HG02870 (cell line): ENCODE measurements around the gene DDR1.

Source experiments
- ATAC-seq: cut with Tn5 transposase; IDR thresholded peaks from one replicate; pipeline ENCODE4 v1.9.1; 2021; ENCODE audit warnings: mild to moderate bottlenecking, moderate library complexity; ENCODE audit not compliant: unreplicated experiment

Gene DDR1

DNA sequence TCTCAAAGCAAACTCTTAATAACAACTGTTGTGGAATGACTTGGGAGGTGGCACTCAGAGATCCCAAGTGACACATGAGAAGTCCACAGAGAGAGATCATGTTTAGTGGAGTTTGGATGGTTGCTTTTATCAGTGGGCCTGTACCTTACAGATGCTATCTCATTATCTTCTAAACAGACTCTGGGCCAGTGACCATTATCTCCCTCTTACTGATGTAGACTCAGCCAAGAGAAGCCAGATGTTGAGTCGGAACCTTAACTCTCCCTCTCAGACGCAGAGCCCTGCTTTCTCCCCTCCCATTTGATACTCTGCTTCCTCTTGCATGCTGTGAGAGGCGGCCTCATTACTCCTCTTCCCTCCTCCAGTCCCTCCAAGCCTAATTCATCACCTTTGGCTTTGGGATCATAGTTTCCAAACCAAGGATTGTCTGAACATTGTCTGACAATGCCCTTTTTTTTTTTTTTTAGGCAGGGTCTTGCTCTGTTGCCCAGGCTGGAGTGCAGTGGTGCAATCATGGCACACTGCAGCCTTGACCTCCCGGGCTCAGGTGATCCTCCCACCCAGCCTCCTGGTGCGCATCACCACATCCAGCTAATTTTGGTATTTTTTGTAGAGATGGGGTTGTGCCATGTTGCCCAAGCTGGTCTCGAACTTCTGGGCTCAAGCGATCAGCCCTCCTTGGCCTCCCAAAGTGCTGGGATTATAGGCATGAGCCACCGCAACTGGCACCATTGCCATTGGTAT lies 4.5 kb upstream of the DDR1 start:
- no peak for ATAC-seq

DNA sequence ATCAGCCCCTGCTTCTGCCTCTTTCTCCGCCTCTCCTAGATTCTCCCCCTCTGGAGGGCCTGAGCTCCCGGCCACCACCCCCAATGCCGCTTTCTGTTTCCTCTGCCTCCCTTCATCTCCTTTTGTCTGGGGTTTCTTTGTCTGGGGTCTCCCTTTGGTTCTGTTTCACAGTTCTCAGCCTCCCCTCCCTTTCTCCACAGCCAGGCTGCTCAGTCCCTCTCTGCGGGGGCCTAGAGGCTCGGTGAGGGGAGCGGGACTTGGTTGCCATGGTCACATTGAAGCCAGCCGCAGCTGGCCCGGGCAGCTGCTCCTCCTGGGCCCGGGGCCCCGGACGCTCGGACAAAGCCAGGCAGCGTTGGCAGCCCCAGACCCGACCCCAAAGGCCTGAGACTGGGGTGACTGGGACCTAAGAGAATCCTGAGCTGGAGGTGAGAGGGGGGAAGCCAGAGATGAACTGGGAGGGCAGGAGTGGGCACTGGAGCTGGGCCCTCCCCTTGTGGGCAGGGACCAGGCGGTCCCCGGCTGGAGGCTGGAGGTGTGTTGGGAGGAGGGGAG lies 3.5 kb upstream of the DDR1 start:
- no peak for ATAC-seq

DNA sequence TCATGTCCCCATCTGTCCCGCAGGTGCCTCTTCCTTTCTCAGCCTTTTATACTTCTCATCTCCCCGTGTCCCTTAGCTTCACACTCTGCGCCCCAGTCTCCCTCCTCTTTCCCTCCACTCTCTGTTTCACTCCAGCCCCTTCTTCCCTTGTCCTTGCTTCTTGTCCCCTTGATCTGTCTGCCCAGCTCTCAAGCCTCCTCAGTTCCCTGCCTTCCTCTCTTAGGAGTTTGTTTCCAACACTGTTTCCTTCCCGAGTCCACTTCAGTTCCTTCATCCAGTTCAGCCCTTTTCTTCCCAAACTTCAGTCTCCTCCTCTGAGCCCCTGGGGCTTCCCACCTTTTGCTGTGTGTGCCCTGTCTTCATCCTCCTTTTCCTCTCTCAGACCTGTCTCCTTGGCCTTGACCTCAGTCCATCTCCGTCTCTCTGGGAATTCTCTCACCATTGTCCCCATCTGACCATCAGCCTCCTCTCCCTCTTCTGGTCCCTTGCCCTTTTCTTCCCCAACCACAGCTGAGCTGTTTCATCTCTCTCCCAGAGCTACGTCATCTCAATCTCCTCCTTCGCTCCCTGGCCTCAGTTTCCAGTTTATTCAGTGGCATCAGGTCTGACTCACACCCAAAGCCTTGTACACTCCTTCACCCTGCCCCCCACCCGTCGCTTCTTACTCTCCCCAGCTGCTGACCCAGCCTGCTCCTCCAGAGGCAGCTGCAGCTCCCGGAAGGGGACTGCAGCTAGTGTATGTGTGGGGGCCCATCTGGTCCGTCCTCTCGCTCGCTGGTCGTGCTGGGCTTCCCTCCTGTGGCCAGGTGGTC lies 2.7 kb upstream of the DDR1 start:
- ATAC-seq = no peak

DNA sequence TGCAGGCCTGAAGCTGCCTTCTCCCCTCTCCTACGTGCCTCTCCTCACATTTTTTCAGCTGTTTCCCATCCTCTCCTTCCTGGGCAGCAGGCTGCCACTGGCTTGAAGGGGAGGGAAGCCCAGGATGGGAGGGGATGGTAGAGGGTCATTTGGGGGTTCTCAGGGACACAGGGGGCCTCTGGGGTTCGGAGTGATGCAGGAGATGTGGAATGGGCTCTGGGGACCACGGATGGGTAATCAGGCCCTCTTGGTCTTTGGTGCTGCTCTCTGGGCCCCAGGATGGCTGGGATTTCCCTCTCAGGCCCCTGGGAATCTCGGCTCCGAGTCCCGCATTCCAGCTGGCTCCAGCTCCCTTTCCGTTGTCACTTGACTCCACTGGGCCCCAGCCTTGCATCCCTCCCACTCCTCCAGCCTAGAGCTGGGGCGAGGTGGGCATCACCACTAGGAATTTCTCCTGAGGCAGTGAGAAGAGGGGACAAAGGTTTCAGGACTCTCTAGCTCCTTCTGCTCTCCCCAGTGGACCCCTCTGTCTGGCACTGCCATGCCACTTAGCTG lies 2.0 kb upstream of the DDR1 start:
- no peak for ATAC-seq

DNA sequence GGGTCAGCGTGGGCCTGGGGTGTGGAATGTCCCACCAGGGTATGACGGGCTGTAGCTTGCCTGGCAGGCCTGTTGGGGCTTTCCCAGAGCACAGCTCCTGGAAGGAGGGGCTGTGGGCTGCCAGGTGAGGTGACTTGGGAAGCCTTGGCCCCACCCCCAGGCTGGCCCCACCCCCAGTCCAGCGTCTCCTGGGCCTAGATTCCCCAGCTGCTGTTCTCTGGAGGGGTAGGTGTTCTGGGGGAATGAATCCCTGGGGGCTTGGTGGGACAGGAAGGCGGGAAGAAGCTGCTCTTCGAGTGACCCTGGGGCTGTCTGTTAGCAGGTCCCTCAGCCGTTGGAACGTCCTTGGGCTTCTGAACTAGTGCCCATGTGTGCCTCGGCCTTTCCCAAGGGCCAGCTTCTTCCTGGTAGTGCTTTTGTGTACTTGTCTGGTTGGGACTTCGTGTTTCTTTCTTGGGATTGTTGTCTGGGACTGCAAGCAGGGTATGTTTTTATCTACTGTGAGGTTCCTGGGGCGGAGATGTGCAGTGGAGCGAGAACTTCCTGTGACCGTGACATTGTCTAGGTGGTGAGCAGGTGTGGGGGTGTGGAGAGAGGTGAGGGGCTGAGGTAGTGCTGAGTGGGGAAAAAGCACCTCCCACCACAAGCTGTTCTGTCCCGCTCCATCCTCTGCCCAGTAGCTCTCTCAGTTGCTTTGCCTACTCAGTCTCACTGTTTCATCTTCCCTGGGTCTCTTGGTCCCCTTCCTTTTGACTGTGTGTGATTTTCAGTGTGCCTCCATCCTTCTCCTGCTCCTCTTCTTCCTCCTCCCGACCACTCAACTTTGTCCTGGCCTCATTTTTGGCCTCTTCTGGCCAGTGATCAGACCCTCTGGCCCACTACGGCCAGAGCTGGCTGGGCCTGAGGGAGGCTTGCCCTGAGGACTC lies 1.3 kb upstream of the DDR1 start:
- no peak for ATAC-seq

DNA sequence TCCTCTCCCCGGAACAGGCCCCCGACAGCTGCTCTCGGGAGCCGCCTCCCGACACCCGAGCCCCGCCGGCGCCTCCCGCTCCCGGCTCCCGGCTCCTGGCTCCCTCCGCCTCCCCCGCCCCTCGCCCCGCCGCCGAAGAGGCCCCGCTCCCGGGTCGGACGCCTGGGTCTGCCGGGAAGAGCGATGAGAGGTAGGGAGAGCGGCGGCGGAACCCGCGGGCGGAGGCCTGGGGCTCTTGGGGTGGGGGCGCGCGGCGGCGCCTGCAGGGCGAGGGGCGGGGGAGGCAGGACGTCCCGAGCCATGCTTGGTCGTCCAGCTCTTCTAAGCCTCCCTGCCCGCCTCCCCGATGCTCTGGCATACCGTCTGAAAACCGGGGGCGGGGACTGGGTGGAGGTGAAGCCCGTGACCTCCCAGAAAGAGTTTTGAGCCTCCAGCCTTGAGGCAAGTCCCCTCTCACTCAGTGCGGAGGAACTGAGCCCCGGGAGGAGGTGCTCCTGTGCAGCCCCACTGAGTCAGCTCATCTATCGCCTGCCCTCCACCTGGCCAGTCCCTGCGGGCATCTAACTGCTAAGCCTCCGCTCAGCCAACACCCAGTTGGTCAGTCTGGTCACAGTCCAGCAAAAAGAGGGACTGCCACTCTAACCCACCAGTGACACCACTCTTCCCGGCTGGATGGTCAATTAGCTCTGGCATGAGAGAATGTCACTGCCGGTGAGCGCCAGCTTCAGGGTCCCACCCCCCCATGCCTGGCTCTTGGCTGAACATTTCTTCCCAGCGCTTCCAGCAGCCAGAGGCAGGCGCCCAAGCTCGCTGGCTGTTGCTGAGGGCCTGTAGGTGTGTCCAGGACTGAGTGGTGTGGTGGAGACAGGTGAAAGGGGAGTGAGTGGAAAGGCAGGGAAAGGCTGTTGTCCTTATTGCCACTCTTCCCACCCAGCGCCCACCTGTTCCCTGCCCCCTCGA lies 482 bp downstream of the DDR1 start:
- ATAC-seq = no peak

DNA sequence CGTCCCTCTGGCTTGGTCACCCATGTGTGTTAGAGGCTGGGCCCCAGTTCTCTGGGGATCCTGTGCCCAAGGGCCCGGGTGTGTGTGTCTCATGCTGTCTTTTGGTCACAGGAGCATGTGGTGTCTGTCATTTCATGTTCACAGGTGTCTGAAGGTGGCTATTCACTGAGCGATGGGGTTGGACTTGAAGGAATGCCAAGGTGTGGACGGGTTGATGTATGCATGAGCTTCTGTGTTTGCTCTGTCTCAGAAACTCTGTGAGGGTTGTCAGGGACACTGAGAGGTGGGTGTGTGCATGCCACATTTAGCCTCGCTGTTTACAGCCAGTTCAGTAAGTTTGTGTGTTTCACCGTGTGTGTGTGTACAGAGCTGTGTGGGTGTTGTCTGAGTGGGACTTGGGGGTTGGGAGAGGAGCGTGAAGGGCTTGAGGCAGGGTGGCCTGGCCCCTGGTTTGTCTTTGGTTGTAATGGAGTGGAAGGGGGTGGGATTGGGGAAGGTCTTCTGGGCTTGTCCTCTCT lies 1.2 kb downstream of the DDR1 start:
- no peak for ATAC-seq

DNA sequence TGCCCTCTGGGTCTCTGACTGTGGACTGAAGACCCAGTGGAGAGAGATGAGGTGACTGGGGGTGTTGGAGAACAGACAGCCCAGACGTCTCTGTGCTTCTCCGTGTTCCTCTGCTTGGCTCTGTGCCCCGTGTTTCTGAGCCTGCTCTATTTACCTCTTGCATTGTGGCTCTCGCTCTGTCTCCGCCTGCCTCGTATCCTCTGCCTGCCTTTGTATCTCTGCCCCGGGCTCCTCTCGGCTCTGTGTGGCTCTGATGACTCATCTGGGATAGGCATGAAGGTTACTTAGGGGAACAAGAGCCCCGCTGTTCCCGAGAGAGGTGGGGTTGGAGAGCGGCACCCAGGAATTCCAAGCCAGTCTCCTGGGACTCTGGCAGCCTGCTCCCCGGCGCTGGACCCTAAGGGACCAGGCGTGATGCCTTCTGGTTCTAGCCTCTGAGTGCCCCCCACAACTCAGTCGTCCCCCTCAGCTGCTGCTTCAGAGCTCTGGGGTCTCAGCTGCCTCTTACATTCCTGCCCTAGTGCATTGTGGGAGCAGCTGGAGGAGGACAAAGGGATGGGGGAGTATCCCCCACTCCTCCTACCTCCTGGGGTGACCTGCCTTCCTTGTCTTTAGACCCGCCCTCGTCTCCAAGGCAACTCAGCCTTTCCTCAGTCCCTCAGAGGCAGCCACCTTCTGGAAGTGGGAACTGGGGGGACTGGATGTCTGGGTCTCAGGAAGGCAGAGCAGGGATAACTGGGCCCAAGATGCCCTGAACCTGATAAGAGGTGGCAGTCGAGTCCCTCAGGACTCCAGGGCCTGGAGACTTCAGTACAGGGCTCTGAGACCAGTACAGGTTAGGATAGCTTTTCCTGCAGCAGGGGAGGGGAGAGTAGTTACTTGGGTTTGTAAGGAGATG lies 1.9 kb downstream of the DDR1 start:
- no peak for ATAC-seq

DNA sequence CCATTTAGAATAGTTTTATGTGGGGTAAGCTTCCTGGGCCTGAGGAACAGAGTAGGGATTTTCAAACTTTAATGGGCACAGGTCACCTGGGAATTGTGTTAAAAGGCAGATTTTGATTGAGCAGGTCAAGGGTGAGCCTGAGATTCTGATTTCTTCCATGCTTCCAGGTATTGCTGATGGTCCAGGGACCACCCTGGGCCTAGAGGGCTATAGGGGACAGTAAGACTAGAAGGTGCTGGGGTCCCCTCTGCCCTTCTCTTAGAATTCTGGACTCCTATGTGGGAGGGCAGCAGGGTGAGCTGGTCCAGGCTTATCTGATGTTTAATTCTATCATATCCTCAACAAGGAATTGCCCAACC lies 2.6 kb downstream of the DDR1 start:
- ATAC-seq = no peak

DNA sequence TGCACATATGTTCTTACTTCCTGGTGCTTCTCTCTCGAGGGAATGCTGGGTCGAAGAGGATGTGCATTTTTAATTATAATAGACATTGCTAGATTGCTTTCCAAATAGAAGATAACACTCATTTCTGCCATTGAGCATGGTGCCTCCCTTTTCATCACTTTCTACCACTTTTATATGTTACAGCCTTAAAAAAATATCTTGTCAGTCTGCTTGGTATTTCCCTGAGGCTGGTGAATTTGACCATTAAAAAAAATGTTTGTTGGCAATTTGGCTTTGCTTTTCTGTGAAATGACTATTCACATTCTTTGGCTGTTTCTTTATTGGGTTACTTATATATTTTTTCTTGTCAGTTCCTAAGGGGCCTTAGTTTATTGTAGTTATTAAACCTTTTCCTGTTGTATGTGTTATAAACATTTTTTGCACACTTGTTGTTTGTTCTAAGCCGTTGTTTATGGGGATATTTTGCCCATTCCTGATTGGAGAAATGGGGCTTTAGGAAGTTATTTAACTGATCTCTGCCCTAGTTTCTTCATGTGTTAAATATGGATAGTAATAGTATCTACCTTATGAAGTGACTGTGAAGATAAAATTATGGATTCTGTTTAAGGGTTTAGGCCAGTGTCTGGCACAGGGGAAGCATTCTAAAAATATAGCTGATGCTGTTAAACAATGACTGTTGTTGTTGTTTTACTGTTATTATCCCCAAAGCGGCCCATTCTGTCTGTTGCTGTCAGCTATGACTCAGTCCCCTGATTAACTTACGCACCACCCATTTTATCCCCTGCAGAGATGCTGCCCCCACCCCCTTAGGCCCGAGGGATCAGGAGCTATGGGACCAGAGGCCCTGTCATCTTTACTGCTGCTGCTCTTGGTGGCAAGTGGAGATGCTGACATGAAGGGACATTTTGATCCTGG lies 3.8 kb downstream of the DDR1 start:
- ATAC-seq = no peak

DNA sequence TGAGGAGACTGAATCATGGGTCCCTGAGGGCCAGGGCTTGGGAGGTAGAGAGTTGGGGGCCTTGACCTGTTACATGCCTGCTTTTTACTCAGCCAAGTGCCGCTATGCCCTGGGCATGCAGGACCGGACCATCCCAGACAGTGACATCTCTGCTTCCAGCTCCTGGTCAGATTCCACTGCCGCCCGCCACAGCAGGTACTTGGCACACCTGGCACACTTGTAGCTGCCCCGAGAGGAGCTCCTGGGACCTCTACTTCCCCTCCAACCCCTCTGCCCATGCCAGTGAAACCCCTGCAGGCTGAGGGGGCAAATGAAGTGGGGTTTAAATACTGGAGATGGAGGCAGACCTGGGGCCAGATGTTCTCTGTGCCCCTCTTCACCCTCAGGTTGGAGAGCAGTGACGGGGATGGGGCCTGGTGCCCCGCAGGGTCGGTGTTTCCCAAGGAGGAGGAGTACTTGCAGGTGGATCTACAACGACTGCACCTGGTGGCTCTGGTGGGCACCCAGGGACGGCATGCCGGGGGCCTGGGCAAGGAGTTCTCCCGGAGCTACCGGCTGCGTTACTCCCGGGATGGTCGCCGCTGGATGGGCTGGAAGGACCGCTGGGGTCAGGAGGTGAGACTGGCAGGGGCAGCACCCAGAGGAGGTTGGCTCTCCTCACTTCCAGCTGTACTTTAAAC lies 4.6 kb downstream of the DDR1 start:
- no peak for ATAC-seq

DNA sequence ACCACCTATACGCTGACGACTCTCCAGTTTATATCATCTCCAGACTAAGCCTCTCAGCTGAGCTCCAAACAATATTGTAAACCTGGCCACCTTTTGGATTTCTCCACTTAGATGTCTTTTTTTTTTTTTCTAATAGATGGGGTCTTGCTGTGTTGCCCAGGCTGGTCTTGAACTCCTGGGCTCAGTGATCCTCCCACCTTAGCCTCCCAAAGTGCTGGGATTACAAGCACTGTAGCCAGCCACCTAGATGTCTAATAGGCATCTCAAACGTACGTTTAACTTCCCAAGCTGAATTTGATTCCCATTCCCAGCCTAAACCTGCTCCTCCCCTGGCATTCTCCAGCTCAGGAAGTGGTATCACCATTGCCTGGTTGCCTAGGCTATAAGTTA lies 5.2 kb downstream of the DDR1 start:
- no peak for ATAC-seq

DNA sequence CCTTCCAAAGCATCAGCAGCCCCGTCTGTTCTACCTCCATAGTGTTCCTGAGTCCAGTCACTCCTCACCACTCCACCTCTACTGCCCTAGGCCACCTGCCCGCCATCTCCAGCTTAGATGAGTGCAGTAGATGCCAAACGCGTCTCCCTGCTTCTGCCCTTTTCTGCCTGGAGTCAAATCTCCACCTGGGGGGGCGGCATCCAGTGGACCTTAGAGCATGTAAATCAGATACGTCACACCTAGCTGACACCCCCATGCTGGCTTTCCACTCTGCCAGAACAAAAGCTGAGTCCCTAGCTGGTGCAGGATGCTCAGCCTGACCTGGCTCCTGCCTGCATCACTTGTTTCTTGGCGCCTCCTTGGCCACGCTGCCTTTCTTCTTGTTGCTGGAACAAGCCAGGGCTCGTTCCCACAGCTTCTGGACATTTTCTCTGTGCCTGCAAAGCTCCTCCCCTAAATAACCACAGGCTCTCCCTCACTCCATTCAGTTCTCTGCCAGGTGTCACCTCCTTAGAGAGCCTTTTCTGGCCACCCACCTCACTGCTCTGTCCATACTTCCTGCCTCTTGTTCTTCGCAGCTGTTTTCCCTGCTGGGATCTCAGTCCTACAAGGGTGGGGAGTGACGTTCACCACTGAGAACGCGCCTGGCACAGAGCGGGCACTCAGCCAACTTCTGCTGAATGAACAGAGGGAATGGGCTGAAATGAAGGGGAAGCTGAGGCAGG lies 5.8 kb downstream of the DDR1 start:
- ATAC-seq = no peak

DNA sequence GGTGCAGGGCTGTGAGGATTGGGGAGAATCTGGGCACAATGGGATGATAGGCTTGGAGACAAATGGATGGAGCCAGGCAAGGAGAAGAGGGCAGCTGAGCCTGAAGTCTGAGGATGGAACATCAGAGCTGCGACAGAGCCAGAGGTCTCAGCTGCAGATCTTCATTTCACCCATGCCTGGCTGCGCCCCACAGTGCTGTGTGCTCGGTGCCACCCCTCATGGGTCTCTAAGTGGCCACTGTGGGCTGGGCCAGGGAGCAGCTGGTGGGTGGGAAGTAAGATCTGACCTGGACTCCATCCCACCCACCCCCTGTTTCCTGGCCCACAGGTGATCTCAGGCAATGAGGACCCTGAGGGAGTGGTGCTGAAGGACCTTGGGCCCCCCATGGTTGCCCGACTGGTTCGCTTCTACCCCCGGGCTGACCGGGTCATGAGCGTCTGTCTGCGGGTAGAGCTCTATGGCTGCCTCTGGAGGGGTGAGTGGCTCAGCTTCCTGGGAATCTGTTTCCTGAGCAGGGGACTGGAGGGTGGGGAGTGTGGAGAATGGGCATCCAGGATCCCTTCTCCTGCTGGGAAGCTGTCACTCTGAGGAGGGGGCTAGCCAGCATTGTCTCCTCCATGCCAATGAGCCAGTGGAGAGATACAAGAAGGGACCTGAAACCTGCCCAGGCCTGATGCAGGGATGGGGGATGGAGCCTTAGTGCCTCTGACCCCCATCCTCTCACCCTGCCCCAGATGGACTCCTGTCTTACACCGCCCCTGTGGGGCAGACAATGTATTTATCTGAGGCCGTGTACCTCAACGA lies 6.5 kb downstream of the DDR1 start:
- no peak for ATAC-seq

DNA sequence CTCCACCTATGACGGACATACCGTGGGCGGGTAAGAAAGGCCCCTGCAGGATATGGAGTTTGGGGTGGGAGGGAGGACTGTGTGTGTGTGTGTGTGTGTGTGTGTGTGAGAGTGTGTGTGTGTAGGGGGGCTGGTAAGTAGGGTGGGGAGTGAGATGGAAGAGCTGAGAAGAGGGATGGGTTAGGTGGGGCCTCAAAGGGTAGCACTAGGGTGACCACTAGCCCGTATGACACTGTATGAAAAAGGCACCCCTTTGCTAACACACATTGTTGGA lies 7.1 kb downstream of the DDR1 start:
- no peak for ATAC-seq
